ENCODE results near the gene STARD4.
A peak's percentile ranks its signal among the peaks of the same experiment; 100 is the strongest.

The STARD4 gene

GRCh38 chr5:111513131-111513520 is 791 bp upstream of the STARD4 start:
- peak overlapping the region; percentile 94 for H3K4me3 ChIP-seq (ENCODE audit: low read length)
- peaks cover 30% of the 10 kb centered on the region for H3K4me1 ChIP-seq (ENCODE audit: insufficient read depth, low read length)
- no peaks in the 10 kb centered on the region for H3K36me3 ChIP-seq (ENCODE audit: insufficient read depth, low read length)
- H2AFZ ChIP-seq (ENCODE audit: low read depth, low read length): peak overlapping the region; percentile 12
- no peaks in the 10 kb centered on the region for H3K27me3 ChIP-seq (ENCODE audit: insufficient read depth, low read length)
- no peaks in the 10 kb centered on the region for H3K9me3 ChIP-seq (ENCODE audit: low read length)

GRCh38 chr5:111511831-111512374 is 432 bp downstream of the STARD4 start:
- H3K36me3 ChIP-seq (ENCODE audit: insufficient read depth, low read length): no peaks in the 10 kb centered on the region
- H3K27me3 ChIP-seq (ENCODE audit: insufficient read depth, low read length): no peaks in the 10 kb centered on the region
- H2AFZ ChIP-seq (ENCODE audit: low read depth, low read length): peak overlapping the region; percentile 23
- peaks cover 30% of the 10 kb centered on the region for H3K4me1 ChIP-seq (ENCODE audit: insufficient read depth, low read length)
- H3K4me3 ChIP-seq (ENCODE audit: low read length): peak overlapping the region; percentile 94
- no peaks in the 10 kb centered on the region for H3K9me3 ChIP-seq (ENCODE audit: low read length)

- peak overlapping the region; percentile 23 for H2AFZ ChIP-seq (ENCODE audit: low read depth, low read length)
- peaks cover 30% of the 10 kb centered on the region for H3K4me1 ChIP-seq (ENCODE audit: insufficient read depth, low read length)
- H3K36me3 ChIP-seq (ENCODE audit: insufficient read depth, low read length): no peaks in the 10 kb centered on the region
- H3K9me3 ChIP-seq (ENCODE audit: low read length): no peaks in the 10 kb centered on the region
- H3K4me3 ChIP-seq (ENCODE audit: low read length): peak overlapping the region; percentile 94
- no peaks in the 10 kb centered on the region for H3K27me3 ChIP-seq (ENCODE audit: insufficient read depth, low read length)
These were observed 1.0 kb downstream of the STARD4 start for GRCh38 chr5:111511174-111511830.

GRCh38 chr5:111509119-111509518 is 3.2 kb downstream of the STARD4 start:
- Histone ChIP-seq H3K36me3 (ENCODE audit: insufficient read depth, low read length) (peaks cover 11% of the 10 kb centered on the region), H3K27me3 (ENCODE audit: insufficient read depth, low read length) (no peaks in the 10 kb centered on the region), H3K4me3 (ENCODE audit: low read length) (no peak overlapping the region), H3K9me3 (ENCODE audit: low read length) (no peaks in the 10 kb centered on the region), H2AFZ (ENCODE audit: low read depth, low read length) (no peak overlapping the region), H3K4me1 (ENCODE audit: insufficient read depth, low read length) (peaks cover 29% of the 10 kb centered on the region)

GRCh38 chr5:111507276-111507675 is 5.1 kb downstream of the STARD4 start:
- H3K9me3 ChIP-seq (ENCODE audit: low read length): no peaks in the 10 kb centered on the region
- H3K4me3 ChIP-seq (ENCODE audit: low read length): no peak overlapping the region
- H2AFZ ChIP-seq (ENCODE audit: low read depth, low read length): no peak overlapping the region
- H3K4me1 ChIP-seq (ENCODE audit: insufficient read depth, low read length): peaks cover 23% of the 10 kb centered on the region
- H3K27me3 ChIP-seq (ENCODE audit: insufficient read depth, low read length): no peaks in the 10 kb centered on the region
- peaks cover 18% of the 10 kb centered on the region for H3K36me3 ChIP-seq (ENCODE audit: insufficient read depth, low read length)

- Histone ChIP-seq H3K9me3 (ENCODE audit: low read length) (no peaks in the 10 kb centered on the region), H3K36me3 (ENCODE audit: insufficient read depth, low read length) (peaks cover 33% of the 10 kb centered on the region), H3K27me3 (ENCODE audit: insufficient read depth, low read length) (no peaks in the 10 kb centered on the region), H3K4me1 (ENCODE audit: insufficient read depth, low read length) (peaks cover 5% of the 10 kb centered on the region), H3K4me3 (ENCODE audit: low read length) (no peak overlapping the region), H2AFZ (ENCODE audit: low read depth, low read length) (no peak overlapping the region)
These were observed 7.2 kb downstream of the STARD4 start for GRCh38 chr5:111505096-111505495.

GRCh38 chr5:111502956-111503355 is 9.4 kb downstream of the STARD4 start:
- Histone ChIP-seq H3K4me1 (ENCODE audit: insufficient read depth, low read length) (no peaks in the 10 kb centered on the region), H2AFZ (ENCODE audit: low read depth, low read length) (no peak overlapping the region), H3K4me3 (ENCODE audit: low read length) (no peak overlapping the region), H3K9me3 (ENCODE audit: low read length) (no peaks in the 10 kb centered on the region), H3K36me3 (ENCODE audit: insufficient read depth, low read length) (peaks cover 53% of the 10 kb centered on the region), H3K27me3 (ENCODE audit: insufficient read depth, low read length) (no peaks in the 10 kb centered on the region)

GRCh38 chr5:111498346-111498745 is 14.0 kb downstream of the STARD4 start:
- H3K4me3 ChIP-seq (ENCODE audit: low read length): no peak overlapping the region
- H3K27me3 ChIP-seq (ENCODE audit: insufficient read depth, low read length): no peaks in the 10 kb centered on the region
- H3K36me3 ChIP-seq (ENCODE audit: insufficient read depth, low read length): peaks cover 52% of the 10 kb centered on the region
- H3K9me3 ChIP-seq (ENCODE audit: low read length): no peaks in the 10 kb centered on the region
- no peaks in the 10 kb centered on the region for H3K4me1 ChIP-seq (ENCODE audit: insufficient read depth, low read length)
- H2AFZ ChIP-seq (ENCODE audit: low read depth, low read length): no peak overlapping the region

GRCh38 chr5:111495159-111495558 is 17.2 kb downstream of the STARD4 start:
- Histone ChIP-seq H2AFZ (ENCODE audit: low read depth, low read length) (no peak overlapping the region), H3K9me3 (ENCODE audit: low read length) (no peaks in the 10 kb centered on the region), H3K4me3 (ENCODE audit: low read length) (no peak overlapping the region), H3K27me3 (ENCODE audit: insufficient read depth, low read length) (no peaks in the 10 kb centered on the region), H3K36me3 (ENCODE audit: insufficient read depth, low read length) (peaks cover 36% of the 10 kb centered on the region), H3K4me1 (ENCODE audit: insufficient read depth, low read length) (no peaks in the 10 kb centered on the region)

- Histone ChIP-seq H3K27me3 (ENCODE audit: insufficient read depth, low read length) (no peaks in the 10 kb centered on the region), H3K36me3 (ENCODE audit: insufficient read depth, low read length) (peaks cover 31% of the 10 kb centered on the region), H3K4me3 (ENCODE audit: low read length) (no peak overlapping the region)
These were observed 17.9 kb downstream of the STARD4 start for GRCh38 chr5:111494355-111494999.

GRCh38 chr5:111493031-111493430 is 19.3 kb downstream of the STARD4 start:
- Histone ChIP-seq H3K4me1 (ENCODE audit: insufficient read depth, low read length) (no peaks in the 10 kb centered on the region), H3K36me3 (ENCODE audit: insufficient read depth, low read length) (peaks cover 17% of the 10 kb centered on the region), H3K27me3 (ENCODE audit: insufficient read depth, low read length) (no peaks in the 10 kb centered on the region), H3K4me3 (ENCODE audit: low read length) (no peak overlapping the region), H3K9me3 (ENCODE audit: low read length) (no peaks in the 10 kb centered on the region), H2AFZ (ENCODE audit: low read depth, low read length) (no peak overlapping the region)

More at GRCh38 chr5:111494355-111494999, 17.9 kb downstream of the STARD4 start:
- Histone ChIP-seq H2AFZ (ENCODE audit: low read depth, low read length) (no peak overlapping the region), H3K9me3 (ENCODE audit: low read length) (no peaks in the 10 kb centered on the region), H3K4me1 (ENCODE audit: insufficient read depth, low read length) (no peaks in the 10 kb centered on the region)

GRCh38 chr5:111488353-111488752 is 24.0 kb downstream of the STARD4 start:
- no peaks in the 10 kb centered on the region for H3K4me1 ChIP-seq (ENCODE audit: insufficient read depth, low read length)
- H3K9me3 ChIP-seq (ENCODE audit: low read length): no peaks in the 10 kb centered on the region
- H3K27me3 ChIP-seq (ENCODE audit: insufficient read depth, low read length): no peaks in the 10 kb centered on the region
- no peak overlapping the region for H2AFZ ChIP-seq (ENCODE audit: low read depth, low read length)
- H3K36me3 ChIP-seq (ENCODE audit: insufficient read depth, low read length): no peaks in the 10 kb centered on the region
- H3K4me3 ChIP-seq (ENCODE audit: low read length): no peak overlapping the region

- H3K4me1 ChIP-seq (ENCODE audit: insufficient read depth, low read length): no peaks in the 10 kb centered on the region
- H3K27me3 ChIP-seq (ENCODE audit: insufficient read depth, low read length): no peaks in the 10 kb centered on the region
- no peaks in the 10 kb centered on the region for H3K9me3 ChIP-seq (ENCODE audit: low read length)
- H2AFZ ChIP-seq (ENCODE audit: low read depth, low read length): no peak overlapping the region
- H3K36me3 ChIP-seq (ENCODE audit: insufficient read depth, low read length): no peaks in the 10 kb centered on the region
- no peak overlapping the region for H3K4me3 ChIP-seq (ENCODE audit: low read length)
These were observed 25.4 kb downstream of the STARD4 start for GRCh38 chr5:111486926-111487325.

Data from neuron (in vitro differentiated cells).